ENCODE data around the gene AGPAT3. TPM values are rescaled to one million over a fixed set of nuclear protein-coding genes. Genes with fewer than 3 reads are reported as not detected.

AGPAT3 gene
- total RNA-seq, 1 experiment from 2014 or later = 13.0 TPM

- no peak overlapping the region for H3K4ac ChIP-seq (ENCODE audit: low read depth, low read length)
- no peak overlapping the region for H3T11ph ChIP-seq (ENCODE audit: low read length)
- no peak overlapping the region for H3K27ac ChIP-seq (ENCODE audit: insufficient read length, low read depth, low read length)
- no peak overlapping the region for H2AFZ ChIP-seq (ENCODE audit: low read length)
- no peaks in the 10 kb centered on the region for H4K20me1 ChIP-seq (ENCODE audit: control insufficient read depth, insufficient read depth, insufficient read length)
- DNase-seq = no peak
- H3K9ac ChIP-seq (ENCODE audit: extremely low read depth, insufficient read length, low read length) = no peak overlapping the region
- H3K14ac ChIP-seq (ENCODE audit: insufficient read depth, low read length) = no peak overlapping the region; the same call in 1 of the 2 replicates
- no peak overlapping the region for H2BK20ac ChIP-seq (ENCODE audit: low read depth, low read length, poor library complexity, severe bottlenecking)
- no peak overlapping the region for H2BK12ac ChIP-seq (ENCODE audit: insufficient read length, low read depth, low read length)
- no peak for TF ChIP-seq CTCF (conservative IDR thresholded peaks at IDR 0.05)
- H3K4me1 ChIP-seq (ENCODE audit: insufficient read depth, low read length) = no peaks in the 10 kb centered on the region
- H3K4me2 ChIP-seq (ENCODE audit: insufficient read depth, insufficient read length, low read length) = no peak overlapping the region
- Mint-ChIP-seq H3K4me1 (peaks cover 8 to 11% of the 10 kb centered on the region in 2 experiments), H3K36me3 (ENCODE audit: insufficient read depth in 1 of 3, low read depth in 3 of 3) (0 out of 7 replicates have a peak, but pooled peaks cover 0 to 1% (median 0%) of the 10 kb centered on the region in 3 experiments), H3K27ac (peak overlapping the region in 1 of 3 experiments; percentile 65; a peak in 2 of 7 replicates), H3K9me3 (no peaks in the 10 kb centered on the region), H3K4me3 (no peak overlapping the region), H3K27me3 (ENCODE audit: low read depth) (no peaks in the 10 kb centered on the region; the same call in 1 of the 2 replicates)
- no peak overlapping the region for H4K8ac ChIP-seq (replicated peaks; ENCODE audit: insufficient read length, low read depth, low read length)
- H3K23ac ChIP-seq (ENCODE audit: insufficient read length, low read depth, low read length) = no peak overlapping the region
- no peak overlapping the region for H2BK120ac ChIP-seq (ENCODE audit: low read depth, low read length, poor library complexity, severe bottlenecking)
- H3K27me3 ChIP-seq (ENCODE audit: insufficient read depth, low read length) = no peaks in the 10 kb centered on the region
- no peaks in the 10 kb centered on the region for H3K79me2 ChIP-seq (ENCODE audit: insufficient read depth, low read length)
- WGBS (ENCODE audit: extremely low coverage, insufficient read length, low lambda C conversion rate) = no CpG with 5 or more reads among the region's 26 CpGs
- H4K91ac ChIP-seq (ENCODE audit: insufficient read length, low read depth, low read length) = no peak overlapping the region
- no peak overlapping the region for H3K18ac ChIP-seq (ENCODE audit: insufficient read length, low read depth, low read length)
- H3K9me3 ChIP-seq (ENCODE audit: control insufficient read depth, low read depth, low read length) = no peaks in the 10 kb centered on the region
- no peak overlapping the region for H3K56ac ChIP-seq (ENCODE audit: insufficient read length, low read depth, low read length)
- no peak overlapping the region for H4K5ac ChIP-seq (ENCODE audit: insufficient read length, low read depth, low read length)
- H2BK5ac ChIP-seq (ENCODE audit: insufficient read length, low read length) = no peak overlapping the region
- no peak overlapping the region for H2AK5ac ChIP-seq (ENCODE audit: insufficient read length, low read length)
- no peaks in the 10 kb centered on the region for H3K23me2 ChIP-seq (ENCODE audit: insufficient read length, low read depth, low read length, poor library complexity, severe bottlenecking)
- no peak overlapping the region for H2BK15ac ChIP-seq (ENCODE audit: low read depth, low read length)
- no peaks in the 10 kb centered on the region for H3K79me1 ChIP-seq (ENCODE audit: insufficient read depth, low read depth, low read length, poor library complexity, severe bottlenecking)
Observed at GRCh38 chr21:43906585-43907370, 41.8 kb downstream of the AGPAT3 start.
